Measurements from ENCODE around the gene CD101.

- no peak for TF ChIP-seq CTCF (IDR thresholded peaks at IDR 0.05)
- TF ChIP-seq POLR2AphosphoS5 (IDR thresholded peaks at IDR 0.05): no peak
- TF ChIP-seq EP300 (IDR thresholded peaks at IDR 0.05): no peak
- TF ChIP-seq POLR2A (IDR thresholded peaks at IDR 0.05): no peak
These were observed 24.0 kb downstream of the CD101 start for GRCh38 chr1:117025568-117025967.
